NCI-H2107 treated with DMSO at 0.1 percent for 48 hours (cell line): ENCODE data around the gene TOX2.
A peak's percentile ranks its signal among the peaks of the same experiment; 100 is the strongest.

Experiments used
- DNase-seq: peaks from one replicate; lab custom pipeline; 2025; ENCODE audit not compliant: unreplicated experiment; lab: John Stamatoyannopoulos, UW

TOX2 gene

GRCh38 chr20:44092551-44093248, 178.0 kb downstream of the TOX2 start:
- DNase-seq = no peak

GRCh38 chr20:44093249-44093582, 178.6 kb downstream of the TOX2 start:
- no peak for DNase-seq

- no peak for DNase-seq
Measured at GRCh38 chr20:44095831-44096230, 181.2 kb downstream of the TOX2 start.

GRCh38 chr20:44097521-44098255, 183.0 kb downstream of the TOX2 start:
- no peak for DNase-seq

GRCh38 chr20:44098256-44098630, 183.6 kb downstream of the TOX2 start:
- no peak for DNase-seq

GRCh38 chr20:44098657-44099056, 184.0 kb downstream of the TOX2 start:
- no peak for DNase-seq

- DNase-seq = no peak
Measured at GRCh38 chr20:44099832-44100231, 185.2 kb downstream of the TOX2 start.

GRCh38 chr20:44102582-44102981, 187.9 kb downstream of the TOX2 start:
- no peak for DNase-seq

GRCh38 chr20:44104798-44105517, 190.3 kb downstream of the TOX2 start:
- peak; percentile 30 for DNase-seq

- DNase-seq = no peak
Measured at GRCh38 chr20:44106615-44107014, 192.0 kb downstream of the TOX2 start.

GRCh38 chr20:44109951-44110361, 195.3 kb downstream of the TOX2 start:
- DNase-seq = no peak

GRCh38 chr20:44110816-44111568, 196.3 kb downstream of the TOX2 start:
- no peak for DNase-seq

- no peak for DNase-seq
Measured at GRCh38 chr20:44111712-44112335, 197.2 kb downstream of the TOX2 start.

GRCh38 chr20:44112456-44112855, 197.8 kb downstream of the TOX2 start:
- no peak for DNase-seq

- no peak for DNase-seq
Measured at GRCh38 chr20:44112889-44113617, 198.4 kb downstream of the TOX2 start.

GRCh38 chr20:44113618-44114376, 199.1 kb downstream of the TOX2 start:
- no peak for DNase-seq

- no peak for DNase-seq
Measured at GRCh38 chr20:44115181-44115580, 200.5 kb downstream of the TOX2 start.

- DNase-seq = no peak
Measured at GRCh38 chr20:44115762-44116644, 201.4 kb downstream of the TOX2 start.
